Upper lobe of left lung (tissue), 4 donors: Measurements from ENCODE around the gene DOCK4.

Source experiments
- POLR2A ChIP-seq, 4 donors: fragments of 450-650 bp; IDR thresholded peaks; one replicate each; pipeline ENCODE4 v1.5.1; 2016 to 2017; ENCODE audit warnings: antibody characterized with exemption in 4 of 4, mild to moderate bottlenecking in 2 of 4
- POLR2AphosphoS5 ChIP-seq, 2 donors: sonication (generic); formaldehyde crosslinking; IDR thresholded peaks; one replicate each; pipeline ENCODE4 v1.5.1; 2017; ENCODE audit warnings: antibody characterized with exemption in 2 of 2
- TF ChIP-seq, protein P1 (sequence below), 6 experiments: fragments of 450-650 bp in 4 of 6; fragments of 200-600 bp in 2 of 6; sonication (generic) in 2 of 6; IDR thresholded peaks; one replicate each; pipeline ENCODE4 v1.5.1; 2016 to 2019; ENCODE audit warnings: antibody characterized with exemption in 6 of 6

DNA sequence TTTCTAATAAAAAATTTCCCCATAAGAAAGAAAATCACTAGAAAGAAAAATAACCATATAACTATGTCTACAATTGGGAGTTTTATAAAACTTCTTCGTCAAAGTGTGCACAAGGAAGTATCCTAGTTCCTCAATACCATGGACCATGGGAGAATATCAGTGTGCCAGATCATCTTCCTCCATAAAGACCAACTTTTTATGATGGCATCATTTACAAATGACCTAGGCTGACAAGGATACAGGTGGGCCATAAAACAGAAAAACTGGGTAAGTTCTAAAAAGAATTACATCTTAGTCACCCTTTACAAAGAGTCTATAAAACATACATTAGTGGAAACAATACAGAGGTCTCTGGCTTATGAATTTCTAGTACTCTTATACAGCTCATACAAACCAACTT is 303.2 kb downstream of the DOCK4 start:
- TF ChIP-seq POLR2A (IDR thresholded peaks at IDR 0.05) (no peak), POLR2AphosphoS5 (IDR thresholded peaks at IDR 0.05) (no peak)
- TF ChIP-seq, protein P1, sequence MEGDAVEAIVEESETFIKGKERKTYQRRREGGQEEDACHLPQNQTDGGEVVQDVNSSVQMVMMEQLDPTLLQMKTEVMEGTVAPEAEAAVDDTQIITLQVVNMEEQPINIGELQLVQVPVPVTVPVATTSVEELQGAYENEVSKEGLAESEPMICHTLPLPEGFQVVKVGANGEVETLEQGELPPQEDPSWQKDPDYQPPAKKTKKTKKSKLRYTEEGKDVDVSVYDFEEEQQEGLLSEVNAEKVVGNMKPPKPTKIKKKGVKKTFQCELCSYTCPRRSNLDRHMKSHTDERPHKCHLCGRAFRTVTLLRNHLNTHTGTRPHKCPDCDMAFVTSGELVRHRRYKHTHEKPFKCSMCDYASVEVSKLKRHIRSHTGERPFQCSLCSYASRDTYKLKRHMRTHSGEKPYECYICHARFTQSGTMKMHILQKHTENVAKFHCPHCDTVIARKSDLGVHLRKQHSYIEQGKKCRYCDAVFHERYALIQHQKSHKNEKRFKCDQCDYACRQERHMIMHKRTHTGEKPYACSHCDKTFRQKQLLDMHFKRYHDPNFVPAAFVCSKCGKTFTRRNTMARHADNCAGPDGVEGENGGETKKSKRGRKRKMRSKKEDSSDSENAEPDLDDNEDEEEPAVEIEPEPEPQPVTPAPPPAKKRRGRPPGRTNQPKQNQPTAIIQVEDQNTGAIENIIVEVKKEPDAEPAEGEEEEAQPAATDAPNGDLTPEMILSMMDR (IDR thresholded peaks at IDR 0.05), result no peak
